ENCODE measurements around the gene DAGLA.

DNA sequence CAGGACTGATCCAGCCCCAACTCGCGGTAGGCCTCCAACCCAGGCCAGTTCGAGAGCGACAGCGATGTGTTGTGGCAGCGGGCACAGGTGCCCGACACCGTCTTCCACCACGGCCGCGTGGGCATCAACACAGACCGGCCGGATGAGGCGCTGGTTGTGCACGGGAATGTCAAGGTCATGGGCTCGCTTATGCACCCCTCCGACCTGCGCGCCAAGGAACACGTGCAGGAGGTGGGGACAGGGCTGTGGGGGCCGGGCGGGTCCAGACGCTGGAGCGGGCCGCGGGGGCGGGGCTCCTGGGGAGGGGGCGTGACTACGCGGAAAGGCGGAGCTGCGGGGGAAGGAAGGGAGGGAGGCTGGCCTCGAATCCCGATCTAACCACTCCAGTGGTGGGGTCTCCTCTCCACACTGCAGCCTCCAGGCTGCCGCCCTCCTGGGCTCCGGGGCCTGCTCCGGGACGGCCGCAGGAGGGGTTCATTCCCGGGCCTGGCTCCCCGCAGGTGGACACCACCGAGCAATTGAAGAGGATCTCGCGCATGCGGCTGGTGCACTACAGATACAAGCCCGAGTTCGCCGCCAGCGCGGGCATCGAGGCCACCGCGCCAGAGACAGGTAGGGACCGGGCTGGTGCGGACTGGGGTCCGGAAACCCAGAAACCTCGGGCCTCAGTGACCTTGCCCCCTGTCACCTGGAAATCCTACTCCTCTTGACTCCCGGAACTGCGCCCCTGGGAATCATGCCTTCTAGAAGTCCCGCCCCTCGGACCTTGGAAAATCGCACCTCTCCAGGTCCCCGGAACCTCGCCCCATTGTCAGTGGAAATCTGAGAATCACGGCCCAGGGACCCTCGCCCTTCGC lies 97.3 kb downstream of the DAGLA start:
- TF ChIP-seq EZH2 (IDR thresholded peaks at IDR 0.05; ENCODE audit: borderline replicate concordance, low read depth, low read length, poor library complexity, severe bottlenecking) = no peak
- TF ChIP-seq, protein P1, sequence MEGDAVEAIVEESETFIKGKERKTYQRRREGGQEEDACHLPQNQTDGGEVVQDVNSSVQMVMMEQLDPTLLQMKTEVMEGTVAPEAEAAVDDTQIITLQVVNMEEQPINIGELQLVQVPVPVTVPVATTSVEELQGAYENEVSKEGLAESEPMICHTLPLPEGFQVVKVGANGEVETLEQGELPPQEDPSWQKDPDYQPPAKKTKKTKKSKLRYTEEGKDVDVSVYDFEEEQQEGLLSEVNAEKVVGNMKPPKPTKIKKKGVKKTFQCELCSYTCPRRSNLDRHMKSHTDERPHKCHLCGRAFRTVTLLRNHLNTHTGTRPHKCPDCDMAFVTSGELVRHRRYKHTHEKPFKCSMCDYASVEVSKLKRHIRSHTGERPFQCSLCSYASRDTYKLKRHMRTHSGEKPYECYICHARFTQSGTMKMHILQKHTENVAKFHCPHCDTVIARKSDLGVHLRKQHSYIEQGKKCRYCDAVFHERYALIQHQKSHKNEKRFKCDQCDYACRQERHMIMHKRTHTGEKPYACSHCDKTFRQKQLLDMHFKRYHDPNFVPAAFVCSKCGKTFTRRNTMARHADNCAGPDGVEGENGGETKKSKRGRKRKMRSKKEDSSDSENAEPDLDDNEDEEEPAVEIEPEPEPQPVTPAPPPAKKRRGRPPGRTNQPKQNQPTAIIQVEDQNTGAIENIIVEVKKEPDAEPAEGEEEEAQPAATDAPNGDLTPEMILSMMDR (conservative IDR thresholded peaks at IDR 0.05; ENCODE audit: low read depth, low read length) = no peak
